WTC11 (cell line): ENCODE data around the gene SMYD4. TPM values are rescaled to one million over a fixed set of nuclear protein-coding genes. Genes with fewer than 3 reads are reported as not detected.
A peak's percentile ranks its signal among the peaks of the same experiment; 100 is the strongest.

Experiments
- ATAC-seq: fragments of 200-7000 bp; cut with Tn5 transposase; 2 replicates; pipeline ENCODE4 v1.10.0; 2021; ENCODE audit warnings: mild to moderate bottlenecking, moderate library complexity
- CTCF ChIA-PET: fragments of 300-600 bp; sonication (Branson Sonifier 250); formaldehyde crosslinking; loops from one replicate; lab custom pipeline; 2021; ENCODE audit warnings: antibody characterized with exemption; lab: Charles Lee
- POLR2A ChIA-PET: fragments of 350-600 bp; sonication (Branson Sonifier 250); formaldehyde crosslinking; loops from one replicate; lab custom pipeline; 2021; ENCODE audit warnings: antibody characterized with exemption; lab: Charles Lee
- DNase-seq: peaks from one replicate; pipeline ENCODE4 v3.0.0; 2021; ENCODE audit warnings: low spot score
- H3K27ac Mint-ChIP-seq: 2 replicates; pipeline ENCODE4 v1.8.0; 2021; ENCODE audit warnings: mixed read lengths
- H3K27me3 Mint-ChIP-seq: 2 replicates; pipeline ENCODE4 v1.8.0; 2021; ENCODE audit warnings: low read depth, mild to moderate bottlenecking, moderate library complexity, mixed read lengths
- H3K36me3 Mint-ChIP-seq: 2 replicates; pipeline ENCODE4 v1.8.0; 2021; ENCODE audit warnings: mixed read lengths
- H3K4me1 Mint-ChIP-seq: 2 replicates; pipeline ENCODE4 v1.8.0; 2022; ENCODE audit warnings: mixed read lengths
- H3K4me3 Mint-ChIP-seq: 2 replicates; pipeline ENCODE4 v1.8.0; 2021; ENCODE audit warnings: mild to moderate bottlenecking, moderate library complexity, mixed read lengths
- H3K9me3 Mint-ChIP-seq: 2 replicates; pipeline ENCODE4 v1.8.0; 2021; ENCODE audit warnings: mixed read lengths
- CREB1 ChIP-seq: sonication (generic); formaldehyde crosslinking; IDR thresholded peaks from 2 replicates; pipeline ENCODE4 v1.8.0; 2023; ENCODE audit warnings: mild to moderate bottlenecking, missing genetic modification reagents
- EMX1 ChIP-seq: fragments of 250-450 bp; sonication (Bioruptor Pico); IDR thresholded peaks from 2 replicates; pipeline ENCODE4 v1.8.0; 2021; ENCODE audit warnings: mild to moderate bottlenecking
- FOXK1 ChIP-seq: sonication (generic); formaldehyde crosslinking; IDR thresholded peaks from 2 replicates; pipeline ENCODE4 v1.8.0; 2022; ENCODE audit warnings: mild to moderate bottlenecking, moderate library complexity, missing genetic modification reagents
- FOXP1 ChIP-seq: sonication (generic); formaldehyde crosslinking; IDR thresholded peaks from 2 replicates; pipeline ENCODE4 v1.8.0; 2022; ENCODE audit warnings: missing genetic modification reagents, mild to moderate bottlenecking, moderate library complexity, borderline replicate concordance
- JAZF1 ChIP-seq: fragments of 250-450 bp; sonication (Bioruptor Pico); IDR thresholded peaks from 2 replicates; pipeline ENCODE4 v1.9.0; 2021; ENCODE audit warnings: moderate library complexity, mild to moderate bottlenecking, inconsistent platforms
- SMAD3 ChIP-seq: sonication (generic); formaldehyde crosslinking; IDR thresholded peaks from 2 replicates; pipeline ENCODE4 v1.8.0; 2022; ENCODE audit warnings: missing genetic modification reagents, mild to moderate bottlenecking, borderline replicate concordance
- SP1 ChIP-seq: sonication (generic); formaldehyde crosslinking; conservative IDR thresholded peaks from 2 replicates; pipeline ENCODE4 v1.8.1; 2022; ENCODE audit warnings: missing genetic modification reagents
- ZNF263 ChIP-seq: sonication (generic); formaldehyde crosslinking; IDR thresholded peaks from 2 replicates; pipeline ENCODE4 v1.8.1; 2022; ENCODE audit warnings: low read depth, mild to moderate bottlenecking, moderate library complexity, missing genetic modification reagents
- ZNF317 ChIP-seq: sonication (generic); formaldehyde crosslinking; IDR thresholded peaks from 2 replicates; pipeline ENCODE4 v1.8.1; 2023; ENCODE audit warnings: low read depth, mild to moderate bottlenecking, moderate library complexity, missing genetic modification reagents, borderline replicate concordance
- ZNF396 ChIP-seq: fragments of 250-450 bp; sonication (Bioruptor Pico); IDR thresholded peaks from 2 replicates; pipeline ENCODE4 v1.8.0; 2021; ENCODE audit warnings: mild to moderate bottlenecking, moderate library complexity, borderline replicate concordance
- ZNF423 ChIP-seq: fragments of 250-450 bp; sonication (Bioruptor Pico); IDR thresholded peaks from 2 replicates; pipeline ENCODE4 v2.1.2; 2022; ENCODE audit warnings: mild to moderate bottlenecking, moderate library complexity
- total RNA-seq: library from RNA; stranded (reverse); gene quantifications from 3 replicates; pipeline ENCODE4 v1.2.3, GENCODE V29; 2021
- TF ChIP-seq, protein P1 (sequence below): sonication (generic); formaldehyde crosslinking; conservative IDR thresholded peaks from 2 replicates; pipeline ENCODE4 v1.8.1; 2022; ENCODE audit warnings: mild to moderate bottlenecking, missing genetic modification reagents
- TF ChIP-seq, protein P2 (sequence below): sonication (generic); formaldehyde crosslinking; IDR thresholded peaks from 2 replicates; pipeline ENCODE4 v1.8.0; 2022; ENCODE audit warnings: mild to moderate bottlenecking, missing genetic modification reagents
- TF ChIP-seq, protein P3 (sequence below): sonication (generic); formaldehyde crosslinking; IDR thresholded peaks from 2 replicates; pipeline ENCODE4 v1.8.0; 2022; ENCODE audit warnings: mild to moderate bottlenecking, missing genetic modification reagents
- TF ChIP-seq, protein P4 (sequence below): sonication (generic); formaldehyde crosslinking; IDR thresholded peaks from 2 replicates; pipeline ENCODE4 v1.8.0; 2023; ENCODE audit warnings: missing genetic modification reagents, mild to moderate bottlenecking, borderline replicate concordance
- TF ChIP-seq, protein P5 (sequence below): sonication (generic); formaldehyde crosslinking; IDR thresholded peaks from 2 replicates; pipeline ENCODE4 v1.8.0; 2023; ENCODE audit warnings: missing genetic modification reagents
- TF ChIP-seq, protein P6 (sequence below): sonication (generic); formaldehyde crosslinking; IDR thresholded peaks from 2 replicates; pipeline ENCODE4 v1.8.1; 2023; ENCODE audit warnings: mild to moderate bottlenecking, moderate library complexity, missing genetic modification reagents
- TF ChIP-seq, protein P7 (sequence below): sonication (generic); formaldehyde crosslinking; IDR thresholded peaks from 2 replicates; pipeline ENCODE4 v1.8.0; 2023; ENCODE audit warnings: mild to moderate bottlenecking, missing genetic modification reagents
- TF ChIP-seq, protein P8 (sequence below): fragments of 250-450 bp; sonication (Bioruptor Pico); IDR thresholded peaks from 2 replicates; pipeline ENCODE4 v1.9.0; 2021; ENCODE audit warnings: moderate library complexity, mild to moderate bottlenecking, inconsistent platforms, borderline replicate concordance
- TF ChIP-seq, protein P9 (sequence below): fragments of 250-450 bp; sonication (Bioruptor Pico); IDR thresholded peaks from 2 replicates; pipeline ENCODE4 v1.9.0; 2021; ENCODE audit warnings: mild to moderate bottlenecking

The SMYD4 gene
- total RNA-seq, 1 experiment from 2014 or later = 24.1 TPM

DNA sequence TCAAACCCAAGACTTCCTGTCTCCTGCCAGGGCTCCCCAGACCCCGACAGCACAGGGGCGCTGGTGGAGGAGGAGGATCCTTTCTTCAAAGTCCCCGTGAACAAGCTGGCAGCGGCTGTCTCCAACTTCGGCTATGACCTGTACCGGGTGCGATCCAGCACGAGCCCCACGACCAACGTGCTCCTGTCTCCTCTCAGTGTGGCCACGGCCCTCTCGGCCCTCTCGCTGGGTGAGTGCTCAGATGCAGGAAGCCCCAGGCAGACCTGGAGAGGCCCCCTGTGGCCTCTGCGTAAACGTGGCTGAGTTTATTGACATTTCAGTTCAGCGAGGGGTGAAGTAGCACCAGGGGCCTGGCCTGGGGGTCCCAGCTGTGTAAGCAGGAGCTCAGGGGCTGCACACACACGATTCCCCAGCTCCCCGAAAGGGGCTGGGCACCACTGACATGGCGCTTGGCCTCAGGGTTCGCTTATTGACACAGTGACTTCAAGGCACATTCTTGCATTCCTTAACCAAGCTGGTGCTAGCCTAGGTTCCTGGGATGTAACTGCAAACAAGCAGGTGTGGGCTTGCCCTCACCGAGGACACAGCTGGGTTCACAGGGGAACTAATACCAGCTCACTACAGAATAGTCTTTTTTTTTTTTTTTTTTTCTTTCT is 59.8 kb downstream of the SMYD4 start:
- H3K4me1 Mint-ChIP-seq = peaks cover 15% of the 10 kb centered on the region
- peak overlapping the region; percentile 93 for H3K27ac Mint-ChIP-seq
- no peaks in the 10 kb centered on the region for H3K27me3 Mint-ChIP-seq
- CTCF ChIA-PET = interaction anchor here (0.7 to 4.1 kb wide), 14 partner anchors 8 to 140 kb away, joined by 3 to 26 read pairs (median 6); partner anchors contain the start of genes SERPINF1 and WDR81
- H3K9me3 Mint-ChIP-seq = no peaks in the 10 kb centered on the region
- DNase-seq (peak; percentile 65), ATAC-seq (peak; percentile 87)
- no peaks in the 10 kb centered on the region; the same call in 1 of the 2 replicates for H3K36me3 Mint-ChIP-seq
- POLR2A ChIA-PET = interaction anchor here (0.6 to 2.3 kb wide), 6 partner anchors 8 to 200 kb away, joined by 4 to 17 read pairs (median 7); partner anchors contain the start of gene SERPINF1
- peak overlapping the region; percentile 50 for H3K4me3 Mint-ChIP-seq
- TF ChIP-seq, protein P1, sequence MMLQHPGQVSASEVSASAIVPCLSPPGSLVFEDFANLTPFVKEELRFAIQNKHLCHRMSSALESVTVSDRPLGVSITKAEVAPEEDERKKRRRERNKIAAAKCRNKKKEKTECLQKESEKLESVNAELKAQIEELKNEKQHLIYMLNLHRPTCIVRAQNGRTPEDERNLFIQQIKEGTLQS (CRISPR knock-in tag) = no peak
- TF ChIP-seq SP1 (CRISPR knock-in tag) (0 out of 2 replicates have a peak, but pooled peaks have one; percentile 35), FOXK1 (CRISPR knock-in tag) (no peak; the same call in 1 of the 2 replicates), SMAD3 (CRISPR knock-in tag) (no peak), FOXP1 (no peak), CREB1 (no peak), ZNF423 (CRISPR knock-in tag) (peak; percentile 97), ZNF263 (CRISPR knock-in tag) (peak; percentile 40; the same call in 1 of the 2 replicates), ZNF317 (no peak), JAZF1 (CRISPR knock-in tag) (no peak), EMX1 (CRISPR knock-in tag) (no peak), ZNF396 (CRISPR knock-in tag) (no peak)
- TF ChIP-seq, protein P2, sequence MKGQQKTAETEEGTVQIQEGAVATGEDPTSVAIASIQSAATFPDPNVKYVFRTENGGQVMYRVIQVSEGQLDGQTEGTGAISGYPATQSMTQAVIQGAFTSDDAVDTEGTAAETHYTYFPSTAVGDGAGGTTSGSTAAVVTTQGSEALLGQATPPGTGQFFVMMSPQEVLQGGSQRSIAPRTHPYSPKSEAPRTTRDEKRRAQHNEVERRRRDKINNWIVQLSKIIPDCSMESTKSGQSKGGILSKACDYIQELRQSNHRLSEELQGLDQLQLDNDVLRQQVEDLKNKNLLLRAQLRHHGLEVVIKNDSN (CRISPR knock-in tag) = no peak
- TF ChIP-seq, protein P3, sequence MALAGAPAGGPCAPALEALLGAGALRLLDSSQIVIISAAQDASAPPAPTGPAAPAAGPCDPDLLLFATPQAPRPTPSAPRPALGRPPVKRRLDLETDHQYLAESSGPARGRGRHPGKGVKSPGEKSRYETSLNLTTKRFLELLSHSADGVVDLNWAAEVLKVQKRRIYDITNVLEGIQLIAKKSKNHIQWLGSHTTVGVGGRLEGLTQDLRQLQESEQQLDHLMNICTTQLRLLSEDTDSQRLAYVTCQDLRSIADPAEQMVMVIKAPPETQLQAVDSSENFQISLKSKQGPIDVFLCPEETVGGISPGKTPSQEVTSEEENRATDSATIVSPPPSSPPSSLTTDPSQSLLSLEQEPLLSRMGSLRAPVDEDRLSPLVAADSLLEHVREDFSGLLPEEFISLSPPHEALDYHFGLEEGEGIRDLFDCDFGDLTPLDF (CRISPR knock-in tag) = no peak
- TF ChIP-seq, protein P4, sequence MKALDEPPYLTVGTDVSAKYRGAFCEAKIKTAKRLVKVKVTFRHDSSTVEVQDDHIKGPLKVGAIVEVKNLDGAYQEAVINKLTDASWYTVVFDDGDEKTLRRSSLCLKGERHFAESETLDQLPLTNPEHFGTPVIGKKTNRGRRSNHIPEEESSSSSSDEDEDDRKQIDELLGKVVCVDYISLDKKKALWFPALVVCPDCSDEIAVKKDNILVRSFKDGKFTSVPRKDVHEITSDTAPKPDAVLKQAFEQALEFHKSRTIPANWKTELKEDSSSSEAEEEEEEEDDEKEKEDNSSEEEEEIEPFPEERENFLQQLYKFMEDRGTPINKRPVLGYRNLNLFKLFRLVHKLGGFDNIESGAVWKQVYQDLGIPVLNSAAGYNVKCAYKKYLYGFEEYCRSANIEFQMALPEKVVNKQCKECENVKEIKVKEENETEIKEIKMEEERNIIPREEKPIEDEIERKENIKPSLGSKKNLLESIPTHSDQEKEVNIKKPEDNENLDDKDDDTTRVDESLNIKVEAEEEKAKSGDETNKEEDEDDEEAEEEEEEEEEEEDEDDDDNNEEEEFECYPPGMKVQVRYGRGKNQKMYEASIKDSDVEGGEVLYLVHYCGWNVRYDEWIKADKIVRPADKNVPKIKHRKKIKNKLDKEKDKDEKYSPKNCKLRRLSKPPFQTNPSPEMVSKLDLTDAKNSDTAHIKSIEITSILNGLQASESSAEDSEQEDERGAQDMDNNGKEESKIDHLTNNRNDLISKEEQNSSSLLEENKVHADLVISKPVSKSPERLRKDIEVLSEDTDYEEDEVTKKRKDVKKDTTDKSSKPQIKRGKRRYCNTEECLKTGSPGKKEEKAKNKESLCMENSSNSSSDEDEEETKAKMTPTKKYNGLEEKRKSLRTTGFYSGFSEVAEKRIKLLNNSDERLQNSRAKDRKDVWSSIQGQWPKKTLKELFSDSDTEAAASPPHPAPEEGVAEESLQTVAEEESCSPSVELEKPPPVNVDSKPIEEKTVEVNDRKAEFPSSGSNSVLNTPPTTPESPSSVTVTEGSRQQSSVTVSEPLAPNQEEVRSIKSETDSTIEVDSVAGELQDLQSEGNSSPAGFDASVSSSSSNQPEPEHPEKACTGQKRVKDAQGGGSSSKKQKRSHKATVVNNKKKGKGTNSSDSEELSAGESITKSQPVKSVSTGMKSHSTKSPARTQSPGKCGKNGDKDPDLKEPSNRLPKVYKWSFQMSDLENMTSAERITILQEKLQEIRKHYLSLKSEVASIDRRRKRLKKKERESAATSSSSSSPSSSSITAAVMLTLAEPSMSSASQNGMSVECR = no peak
- TF ChIP-seq, protein P5, sequence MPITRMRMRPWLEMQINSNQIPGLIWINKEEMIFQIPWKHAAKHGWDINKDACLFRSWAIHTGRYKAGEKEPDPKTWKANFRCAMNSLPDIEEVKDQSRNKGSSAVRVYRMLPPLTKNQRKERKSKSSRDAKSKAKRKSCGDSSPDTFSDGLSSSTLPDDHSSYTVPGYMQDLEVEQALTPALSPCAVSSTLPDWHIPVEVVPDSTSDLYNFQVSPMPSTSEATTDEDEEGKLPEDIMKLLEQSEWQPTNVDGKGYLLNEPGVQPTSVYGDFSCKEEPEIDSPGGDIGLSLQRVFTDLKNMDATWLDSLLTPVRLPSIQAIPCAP (CRISPR knock-in tag) = no peak
- TF ChIP-seq, protein P6, sequence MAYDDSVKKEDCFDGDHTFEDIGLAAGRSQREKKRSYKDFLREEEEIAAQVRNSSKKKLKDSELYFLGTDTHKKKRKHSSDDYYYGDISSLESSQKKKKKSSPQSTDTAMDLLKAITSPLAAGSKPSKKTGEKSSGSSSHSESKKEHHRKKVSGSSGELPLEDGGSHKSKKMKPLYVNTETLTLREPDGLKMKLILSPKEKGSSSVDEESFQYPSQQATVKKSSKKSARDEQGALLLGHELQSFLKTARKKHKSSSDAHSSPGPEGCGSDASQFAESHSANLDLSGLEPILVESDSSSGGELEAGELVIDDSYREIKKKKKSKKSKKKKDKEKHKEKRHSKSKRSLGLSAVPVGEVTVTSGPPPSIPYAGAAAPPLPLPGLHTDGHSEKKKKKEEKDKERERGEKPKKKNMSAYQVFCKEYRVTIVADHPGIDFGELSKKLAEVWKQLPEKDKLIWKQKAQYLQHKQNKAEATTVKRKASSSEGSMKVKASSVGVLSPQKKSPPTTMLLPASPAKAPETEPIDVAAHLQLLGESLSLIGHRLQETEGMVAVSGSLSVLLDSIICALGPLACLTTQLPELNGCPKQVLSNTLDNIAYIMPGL = 0 out of 2 replicates have a peak, but pooled peaks have one; percentile 20
- TF ChIP-seq, protein P7, sequence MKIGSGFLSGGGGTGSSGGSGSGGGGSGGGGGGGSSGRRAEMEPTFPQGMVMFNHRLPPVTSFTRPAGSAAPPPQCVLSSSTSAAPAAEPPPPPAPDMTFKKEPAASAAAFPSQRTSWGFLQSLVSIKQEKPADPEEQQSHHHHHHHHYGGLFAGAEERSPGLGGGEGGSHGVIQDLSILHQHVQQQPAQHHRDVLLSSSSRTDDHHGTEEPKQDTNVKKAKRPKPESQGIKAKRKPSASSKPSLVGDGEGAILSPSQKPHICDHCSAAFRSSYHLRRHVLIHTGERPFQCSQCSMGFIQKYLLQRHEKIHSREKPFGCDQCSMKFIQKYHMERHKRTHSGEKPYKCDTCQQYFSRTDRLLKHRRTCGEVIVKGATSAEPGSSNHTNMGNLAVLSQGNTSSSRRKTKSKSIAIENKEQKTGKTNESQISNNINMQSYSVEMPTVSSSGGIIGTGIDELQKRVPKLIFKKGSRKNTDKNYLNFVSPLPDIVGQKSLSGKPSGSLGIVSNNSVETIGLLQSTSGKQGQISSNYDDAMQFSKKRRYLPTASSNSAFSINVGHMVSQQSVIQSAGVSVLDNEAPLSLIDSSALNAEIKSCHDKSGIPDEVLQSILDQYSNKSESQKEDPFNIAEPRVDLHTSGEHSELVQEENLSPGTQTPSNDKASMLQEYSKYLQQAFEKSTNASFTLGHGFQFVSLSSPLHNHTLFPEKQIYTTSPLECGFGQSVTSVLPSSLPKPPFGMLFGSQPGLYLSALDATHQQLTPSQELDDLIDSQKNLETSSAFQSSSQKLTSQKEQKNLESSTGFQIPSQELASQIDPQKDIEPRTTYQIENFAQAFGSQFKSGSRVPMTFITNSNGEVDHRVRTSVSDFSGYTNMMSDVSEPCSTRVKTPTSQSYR (CRISPR knock-in tag) = no peak
- TF ChIP-seq, protein P8, sequence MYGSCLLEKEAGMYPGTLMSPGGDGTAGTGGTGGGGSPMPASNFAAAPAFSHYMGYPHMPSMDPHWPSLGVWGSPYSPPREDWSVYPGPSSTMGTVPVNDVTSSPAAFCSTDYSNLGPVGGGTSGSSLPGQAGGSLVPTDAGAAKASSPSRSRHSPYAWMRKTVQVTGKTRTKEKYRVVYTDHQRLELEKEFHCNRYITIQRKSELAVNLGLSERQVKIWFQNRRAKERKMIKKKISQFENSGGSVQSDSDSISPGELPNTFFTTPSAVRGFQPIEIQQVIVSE (CRISPR knock-in tag) = no peak
- TF ChIP-seq, protein P9, sequence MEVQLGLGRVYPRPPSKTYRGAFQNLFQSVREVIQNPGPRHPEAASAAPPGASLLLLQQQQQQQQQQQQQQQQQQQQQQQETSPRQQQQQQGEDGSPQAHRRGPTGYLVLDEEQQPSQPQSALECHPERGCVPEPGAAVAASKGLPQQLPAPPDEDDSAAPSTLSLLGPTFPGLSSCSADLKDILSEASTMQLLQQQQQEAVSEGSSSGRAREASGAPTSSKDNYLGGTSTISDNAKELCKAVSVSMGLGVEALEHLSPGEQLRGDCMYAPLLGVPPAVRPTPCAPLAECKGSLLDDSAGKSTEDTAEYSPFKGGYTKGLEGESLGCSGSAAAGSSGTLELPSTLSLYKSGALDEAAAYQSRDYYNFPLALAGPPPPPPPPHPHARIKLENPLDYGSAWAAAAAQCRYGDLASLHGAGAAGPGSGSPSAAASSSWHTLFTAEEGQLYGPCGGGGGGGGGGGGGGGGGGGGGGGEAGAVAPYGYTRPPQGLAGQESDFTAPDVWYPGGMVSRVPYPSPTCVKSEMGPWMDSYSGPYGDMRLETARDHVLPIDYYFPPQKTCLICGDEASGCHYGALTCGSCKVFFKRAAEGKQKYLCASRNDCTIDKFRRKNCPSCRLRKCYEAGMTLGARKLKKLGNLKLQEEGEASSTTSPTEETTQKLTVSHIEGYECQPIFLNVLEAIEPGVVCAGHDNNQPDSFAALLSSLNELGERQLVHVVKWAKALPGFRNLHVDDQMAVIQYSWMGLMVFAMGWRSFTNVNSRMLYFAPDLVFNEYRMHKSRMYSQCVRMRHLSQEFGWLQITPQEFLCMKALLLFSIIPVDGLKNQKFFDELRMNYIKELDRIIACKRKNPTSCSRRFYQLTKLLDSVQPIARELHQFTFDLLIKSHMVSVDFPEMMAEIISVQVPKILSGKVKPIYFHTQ = no peak; the same call in 1 of the 2 replicates
